ENCODE data around the gene IFNL2.
"Not testable (repeated sequence)": the region's sequence is repeated elsewhere in the genome, so short reads cannot be mapped to it uniquely, and the experiment has no call there.

The IFNL2 gene

GRCh38 chr19:39263912-39264305 lies 4.3 kb upstream of the IFNL2 start:
- Mint-ChIP-seq H3K27me3 (peaks cover 27 to 52% of the 10 kb centered on the region in 2 donors), H3K9me3 (no peaks in the 10 kb centered on the region), H3K36me3 (ENCODE audit: insufficient read depth) (peaks cover 4% of the 10 kb centered on the region), H3K4me1 (ENCODE audit: low read depth in 2 of 2) (peaks cover 7 to 12% of the 10 kb centered on the region in 2 donors), H3K4me3 (peak overlapping the region in 1 of 2 donors; percentile 26), H3K27ac (no peak overlapping the region)
- no peak for DNase-seq
- peak; percentile 15 for ATAC-seq (replicated peaks)

GRCh38 chr19:39264306-39265290 lies 3.6 kb upstream of the IFNL2 start:
- Mint-ChIP-seq H3K36me3 (ENCODE audit: insufficient read depth) (peaks cover 4% of the 10 kb centered on the region), H3K4me3 (peak overlapping the region in 1 of 2 donors; percentile 26), H3K9me3 (no peaks in the 10 kb centered on the region), H3K27me3 (peaks cover 34 to 59% of the 10 kb centered on the region in 2 donors), H3K4me1 (ENCODE audit: low read depth in 2 of 2) (peaks cover 7 to 12% of the 10 kb centered on the region in 2 donors), H3K27ac (no peak overlapping the region)
- DNase-seq (no peak), ATAC-seq (replicated peaks) (peak; percentile 31)

GRCh38 chr19:39265321-39265916 lies 2.8 kb upstream of the IFNL2 start:
- Mint-ChIP-seq H3K27me3 (peaks cover 39 to 67% of the 10 kb centered on the region in 2 donors), H3K4me3 (peak overlapping the region in 1 of 2 donors; percentile 43), H3K9me3 (no peaks in the 10 kb centered on the region), H3K27ac (no peak overlapping the region), H3K4me1 (ENCODE audit: low read depth in 2 of 2) (peaks cover 7 to 15% of the 10 kb centered on the region in 2 donors), H3K36me3 (ENCODE audit: insufficient read depth) (no peaks in the 10 kb centered on the region)
- ATAC-seq (replicated peaks), result no peak
- no peak for DNase-seq

DNA sequence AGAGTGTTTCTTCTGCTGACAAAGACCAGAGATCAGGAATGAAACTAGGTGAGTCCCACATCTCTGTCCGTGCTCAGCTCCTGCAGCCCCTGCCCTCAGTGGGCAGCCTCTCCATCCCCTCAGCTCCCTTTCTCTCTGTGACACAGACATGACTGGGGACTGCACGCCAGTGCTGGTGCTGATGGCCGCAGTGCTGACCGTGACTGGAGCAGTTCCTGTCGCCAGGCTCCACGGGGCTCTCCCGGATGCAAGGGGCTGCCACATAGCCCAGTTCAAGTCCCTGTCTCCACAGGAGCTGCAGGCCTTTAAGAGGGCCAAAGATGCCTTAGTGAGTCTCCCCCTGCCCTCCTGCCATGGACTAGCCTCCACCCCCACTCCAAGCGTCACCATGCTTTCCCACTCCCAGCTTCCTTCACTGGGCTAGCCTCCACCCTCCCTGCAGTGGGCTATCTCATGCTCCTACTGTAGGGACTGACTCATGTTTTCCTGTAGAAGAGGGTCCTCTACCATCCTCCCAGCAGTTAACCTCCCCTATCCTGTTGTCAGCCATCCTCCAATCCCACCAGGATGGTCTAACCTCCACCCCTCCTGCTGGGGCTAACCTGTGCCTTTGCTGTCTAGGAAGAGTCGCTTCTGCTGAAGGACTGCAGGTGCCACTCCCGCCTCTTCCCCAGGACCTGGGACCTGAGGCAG lies 481 bp downstream of the IFNL2 start:
- not testable (repeated sequence) for ATAC-seq (replicated peaks); H3K36me3 Mint-ChIP-seq (ENCODE audit: insufficient read depth); H3K9me3 Mint-ChIP-seq; H3K4me3 Mint-ChIP-seq; DNase-seq; H3K27ac Mint-ChIP-seq
- Mint-ChIP-seq H3K27me3 (peaks cover 20 to 50% of the 10 kb centered on the region in 2 donors), H3K4me1 (ENCODE audit: low read depth in 2 of 2) (peaks cover 4 to 12% of the 10 kb centered on the region in 2 donors)

DNA sequence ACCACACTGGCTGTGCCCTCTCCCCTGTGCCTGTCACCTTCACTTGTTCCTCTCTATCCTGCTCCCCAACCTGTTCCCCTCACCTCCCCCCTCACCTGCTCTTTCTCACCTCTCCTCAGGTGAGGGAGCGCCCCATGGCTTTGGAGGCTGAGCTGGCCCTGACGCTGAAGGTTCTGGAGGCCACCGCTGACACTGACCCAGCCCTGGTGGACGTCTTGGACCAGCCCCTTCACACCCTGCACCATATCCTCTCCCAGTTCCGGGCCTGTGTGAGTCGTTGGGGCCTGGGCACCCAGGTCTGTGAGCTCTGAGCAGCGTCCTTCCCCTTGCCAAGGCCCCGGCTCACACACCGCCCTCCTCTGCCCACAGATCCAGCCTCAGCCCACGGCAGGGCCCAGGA lies 1.2 kb downstream of the IFNL2 start:
- not testable (repeated sequence) for DNase-seq; H3K4me1 Mint-ChIP-seq (ENCODE audit: low read depth in 2 of 2); H3K9me3 Mint-ChIP-seq; H3K27ac Mint-ChIP-seq; ATAC-seq (replicated peaks); H3K4me3 Mint-ChIP-seq; H3K36me3 Mint-ChIP-seq (ENCODE audit: insufficient read depth)
- peaks cover 15 to 43% of the 10 kb centered on the region in 2 donors for H3K27me3 Mint-ChIP-seq

- DNase-seq (no peak), ATAC-seq (replicated peaks) (no peak)
- H3K9me3 Mint-ChIP-seq, result no peaks in the 10 kb centered on the region
- H3K27me3 Mint-ChIP-seq, result peaks cover 15 to 34% of the 10 kb centered on the region in 2 donors
- H3K36me3 Mint-ChIP-seq (ENCODE audit: insufficient read depth), result no peaks in the 10 kb centered on the region
- H3K27ac Mint-ChIP-seq, result no peak overlapping the region
- H3K4me1 Mint-ChIP-seq (ENCODE audit: low read depth in 2 of 2), result peaks cover 0 to 4% of the 10 kb centered on the region in 2 donors
- no peak overlapping the region for H3K4me3 Mint-ChIP-seq
These were observed 2.1 kb downstream of the IFNL2 start for GRCh38 chr19:39270036-39270871.

DNA sequence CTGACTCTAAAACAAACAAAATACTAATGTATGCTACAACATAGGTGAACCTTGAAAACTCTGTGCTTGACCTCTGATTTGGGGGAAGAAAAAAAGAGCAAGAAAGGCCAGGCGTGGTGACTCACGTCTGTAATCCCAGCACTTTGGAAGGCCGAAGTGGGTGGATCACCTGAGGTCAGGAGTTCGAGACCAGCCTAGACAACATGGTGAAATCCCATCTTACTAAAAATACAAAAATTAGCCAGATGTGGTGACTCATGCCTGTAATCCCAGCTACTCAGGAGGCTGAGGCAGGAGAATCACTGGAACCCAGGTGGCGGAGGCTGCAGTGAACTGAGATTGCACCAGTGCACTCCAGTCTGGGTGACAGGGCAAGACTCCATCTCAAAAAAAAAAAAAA lies 5.7 kb downstream of the IFNL2 start:
- not testable (repeated sequence) for H3K36me3 Mint-ChIP-seq (ENCODE audit: insufficient read depth); DNase-seq; H3K9me3 Mint-ChIP-seq; H3K4me3 Mint-ChIP-seq; H3K4me1 Mint-ChIP-seq (ENCODE audit: low read depth in 2 of 2); H3K27ac Mint-ChIP-seq; ATAC-seq (replicated peaks)
- H3K27me3 Mint-ChIP-seq, result peaks cover 17 to 34% of the 10 kb centered on the region in 2 donors

DNA sequence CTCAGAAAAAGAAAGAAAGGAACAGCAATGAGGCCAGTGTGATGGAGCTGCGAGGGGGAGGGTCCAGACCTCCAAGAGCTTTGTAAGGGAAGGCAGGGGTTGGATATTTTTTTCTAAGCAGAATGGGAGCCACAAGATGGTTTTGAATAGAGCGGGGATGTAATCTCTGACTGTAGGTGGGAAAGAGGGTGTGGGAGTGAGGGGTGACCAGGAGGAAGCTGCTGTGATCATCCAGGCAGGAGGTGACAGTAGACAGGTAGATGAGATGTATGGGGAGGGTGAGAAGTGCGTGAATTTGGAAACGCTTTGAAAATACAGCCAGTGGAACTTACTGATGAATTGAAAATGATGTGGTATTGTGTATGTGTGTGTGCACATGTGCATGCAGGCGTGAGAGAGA lies 7.4 kb downstream of the IFNL2 start:
- ATAC-seq (replicated peaks), result no peak
- H3K36me3 Mint-ChIP-seq (ENCODE audit: insufficient read depth), result no peaks in the 10 kb centered on the region
- H3K27ac Mint-ChIP-seq, result no peak overlapping the region
- H3K4me1 Mint-ChIP-seq (ENCODE audit: low read depth in 2 of 2), result peaks cover 0 to 5% of the 10 kb centered on the region in 2 donors
- peaks cover 4 to 17% of the 10 kb centered on the region in 2 donors for H3K27me3 Mint-ChIP-seq
- no peak overlapping the region for H3K4me3 Mint-ChIP-seq
- H3K9me3 Mint-ChIP-seq, result no peaks in the 10 kb centered on the region
- no peak for DNase-seq

- DNase-seq, result no peak
- peaks cover 4 to 10% of the 10 kb centered on the region in 2 donors for H3K27me3 Mint-ChIP-seq
- peaks cover 0 to 5% of the 10 kb centered on the region in 2 donors for H3K4me1 Mint-ChIP-seq (ENCODE audit: low read depth in 2 of 2)
- no peak overlapping the region for H3K27ac Mint-ChIP-seq
- no peak overlapping the region for H3K4me3 Mint-ChIP-seq
- no peaks in the 10 kb centered on the region for H3K9me3 Mint-ChIP-seq
- ATAC-seq (replicated peaks), result no peak
- no peaks in the 10 kb centered on the region for H3K36me3 Mint-ChIP-seq (ENCODE audit: insufficient read depth)
These were observed 8.5 kb downstream of the IFNL2 start for GRCh38 chr19:39276740-39277139.

- Mint-ChIP-seq H3K27ac (peak overlapping the region in 1 of 2 donors; percentile 5), H3K9me3 (no peaks in the 10 kb centered on the region), H3K4me3 (no peak overlapping the region), H3K4me1 (ENCODE audit: low read depth in 2 of 2) (peaks cover 0 to 5% of the 10 kb centered on the region in 2 donors), H3K27me3 (peaks cover 4 to 10% of the 10 kb centered on the region in 2 donors), H3K36me3 (ENCODE audit: insufficient read depth) (no peaks in the 10 kb centered on the region)
- no peak for ATAC-seq (replicated peaks)
- DNase-seq, result no peak
These were observed 9.4 kb downstream of the IFNL2 start for GRCh38 chr19:39277598-39277997.

- Mint-ChIP-seq H3K36me3 (ENCODE audit: insufficient read depth) (no peaks in the 10 kb centered on the region), H3K4me3 (no peak overlapping the region), H3K4me1 (ENCODE audit: low read depth in 2 of 2) (peaks cover 0 to 5% of the 10 kb centered on the region in 2 donors), H3K27me3 (peaks cover 4 to 10% of the 10 kb centered on the region in 2 donors), H3K9me3 (peaks cover 0 to 2% of the 10 kb centered on the region in 2 donors), H3K27ac (no peak overlapping the region)
- DNase-seq (no peak), ATAC-seq (replicated peaks) (no peak)
These were observed 13.8 kb downstream of the IFNL2 start for GRCh38 chr19:39282021-39282420.

- Mint-ChIP-seq H3K27ac (no peak overlapping the region), H3K4me3 (no peak overlapping the region), H3K4me1 (ENCODE audit: low read depth in 2 of 2) (no peaks in the 10 kb centered on the region), H3K9me3 (peaks cover 0 to 2% of the 10 kb centered on the region in 2 donors), H3K27me3 (no peaks in the 10 kb centered on the region), H3K36me3 (ENCODE audit: insufficient read depth) (no peaks in the 10 kb centered on the region)
- ATAC-seq (replicated peaks) (no peak), DNase-seq (no peak)
These were observed 15.8 kb downstream of the IFNL2 start for GRCh38 chr19:39284032-39284431.
